ENCODE measurements around the gene NLGN2.

Gene NLGN2

GRCh38 chr17:7408863-7409262 lies 1.2 kb downstream of the NLGN2 start:
- H3K4me3 ChIP-seq (ENCODE audit: low read depth, low read length), result no peak overlapping the region
- TF ChIP-seq CTCF (IDR thresholded peaks at IDR 0.05; ENCODE audit: control insufficient read depth, extremely low read depth, insufficient read depth), result no peak
- no peak for DNase-seq (ENCODE audit: low read depth)

GRCh38 chr17:7409716-7410115 lies 2.1 kb downstream of the NLGN2 start:
- no peak for DNase-seq (ENCODE audit: low read depth)
- no peak overlapping the region for H3K4me3 ChIP-seq (ENCODE audit: low read depth, low read length)
- no peak for TF ChIP-seq CTCF (IDR thresholded peaks at IDR 0.05; ENCODE audit: control insufficient read depth, extremely low read depth, insufficient read depth)

- H3K4me3 ChIP-seq (ENCODE audit: low read depth, low read length), result no peak overlapping the region
- DNase-seq (ENCODE audit: low read depth), result no peak
- TF ChIP-seq CTCF (IDR thresholded peaks at IDR 0.05; ENCODE audit: control insufficient read depth, extremely low read depth, insufficient read depth), result no peak
Observed at GRCh38 chr17:7410634-7411426, 3.2 kb downstream of the NLGN2 start.

DNA sequence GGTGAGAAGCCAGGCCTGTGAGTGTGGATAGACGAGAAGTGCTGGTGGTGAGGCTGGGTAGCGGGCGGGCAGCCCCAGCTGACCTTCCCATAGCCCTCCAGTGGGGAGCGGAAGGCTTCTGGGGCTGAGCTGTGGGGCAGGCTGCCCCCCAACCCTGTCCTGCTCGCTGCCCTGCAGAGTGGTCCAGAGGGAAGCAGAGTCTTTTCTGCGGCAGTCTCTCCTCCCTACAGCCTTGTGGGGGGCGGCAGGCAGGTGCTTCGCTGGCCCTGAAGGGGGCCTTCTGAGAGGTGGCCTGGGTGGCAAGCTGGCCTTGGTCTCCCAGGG lies 3.7 kb downstream of the NLGN2 start:
- no peak for DNase-seq (ENCODE audit: low read depth)
- TF ChIP-seq CTCF (IDR thresholded peaks at IDR 0.05; ENCODE audit: control insufficient read depth, extremely low read depth, insufficient read depth), result no peak
- no peak overlapping the region for H3K4me3 ChIP-seq (ENCODE audit: low read depth, low read length)

GRCh38 chr17:7413346-7413985 lies 5.8 kb downstream of the NLGN2 start:
- TF ChIP-seq CTCF (IDR thresholded peaks at IDR 0.05; ENCODE audit: control insufficient read depth, extremely low read depth, insufficient read depth), result no peak
- DNase-seq (ENCODE audit: low read depth), result no peak
- no peak overlapping the region for H3K4me3 ChIP-seq (ENCODE audit: low read depth, low read length)

- no peak overlapping the region for H3K4me3 ChIP-seq (ENCODE audit: low read depth, low read length)
- no peak for TF ChIP-seq CTCF (IDR thresholded peaks at IDR 0.05; ENCODE audit: control insufficient read depth, extremely low read depth, insufficient read depth)
- DNase-seq (ENCODE audit: low read depth), result no peak
Observed at GRCh38 chr17:7414837-7415236, 7.2 kb downstream of the NLGN2 start.

DNA sequence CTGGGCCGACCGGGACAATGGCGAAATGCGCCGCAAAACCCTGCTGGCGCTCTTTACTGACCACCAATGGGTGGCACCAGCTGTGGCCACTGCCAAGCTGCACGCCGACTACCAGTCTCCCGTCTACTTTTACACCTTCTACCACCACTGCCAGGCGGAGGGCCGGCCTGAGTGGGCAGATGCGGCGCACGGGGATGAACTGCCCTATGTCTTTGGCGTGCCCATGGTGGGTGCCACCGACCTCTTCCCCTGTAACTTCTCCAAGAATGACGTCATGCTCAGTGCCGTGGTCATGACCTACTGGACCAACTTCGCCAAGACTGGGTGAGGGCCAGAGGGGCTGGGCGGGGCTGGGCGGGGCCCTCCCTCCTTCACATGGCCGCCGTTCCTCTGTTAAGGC lies 8.1 kb downstream of the NLGN2 start:
- no peak for DNase-seq (ENCODE audit: low read depth)
- no peak overlapping the region for H3K4me3 ChIP-seq (ENCODE audit: low read depth, low read length)
- no peak for TF ChIP-seq CTCF (IDR thresholded peaks at IDR 0.05; ENCODE audit: control insufficient read depth, extremely low read depth, insufficient read depth)
